ENCODE results near the gene HSPA4L. TPM values are rescaled to one million over a fixed set of nuclear protein-coding genes. Genes with fewer than 3 reads are reported as not detected.

The HSPA4L gene
- total RNA-seq, 1 experiment from 2014 or later: 6.9 TPM

DNA sequence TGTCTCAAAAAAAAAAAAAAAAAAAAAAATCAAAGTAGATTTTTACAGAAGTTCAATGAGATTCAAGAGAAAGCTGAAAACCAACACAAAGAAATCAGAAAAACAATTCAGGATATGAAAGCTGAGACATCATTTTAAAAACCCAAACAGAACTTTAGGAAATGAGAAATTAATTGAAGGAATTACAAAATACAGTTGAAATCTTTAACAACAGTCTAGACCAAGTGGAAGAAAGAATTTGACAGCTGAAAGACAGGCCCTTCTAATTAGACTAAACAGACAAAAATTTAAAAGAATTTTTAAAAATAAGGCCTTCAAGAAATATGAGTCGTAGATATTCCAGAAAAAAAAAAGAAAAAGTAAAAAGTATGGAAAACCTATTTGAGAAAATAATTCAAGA lies 64.6 kb downstream of the HSPA4L start (continued):
- TF ChIP-seq, protein P1, sequence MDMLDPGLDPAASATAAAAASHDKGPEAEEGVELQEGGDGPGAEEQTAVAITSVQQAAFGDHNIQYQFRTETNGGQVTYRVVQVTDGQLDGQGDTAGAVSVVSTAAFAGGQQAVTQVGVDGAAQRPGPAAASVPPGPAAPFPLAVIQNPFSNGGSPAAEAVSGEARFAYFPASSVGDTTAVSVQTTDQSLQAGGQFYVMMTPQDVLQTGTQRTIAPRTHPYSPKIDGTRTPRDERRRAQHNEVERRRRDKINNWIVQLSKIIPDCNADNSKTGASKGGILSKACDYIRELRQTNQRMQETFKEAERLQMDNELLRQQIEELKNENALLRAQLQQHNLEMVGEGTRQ (CRISPR knock-in tag; IDR thresholded peaks at IDR 0.05): no peak
- TF ChIP-seq ZNF281 (CRISPR knock-in tag; IDR thresholded peaks at IDR 0.05) (no peak), SMAD4 (CRISPR knock-in tag; IDR thresholded peaks at IDR 0.05) (no peak), ZNF219 (CRISPR knock-in tag; IDR thresholded peaks at IDR 0.05; ENCODE audit: borderline replicate concordance) (no peak), FOXJ3 (CRISPR knock-in tag; IDR thresholded peaks at IDR 0.05; ENCODE audit: borderline replicate concordance) (no peak)

GRCh38 chr4:127849505-127850234 lies 67.5 kb downstream of the HSPA4L start:
- POLR2A ChIA-PET: no interaction called here

GRCh38 chr4:127852661-127853060 lies 70.5 kb downstream of the HSPA4L start:
- ChIA-PET CTCF (interaction anchor here (0.6 to 1.2 kb wide), 3 partner anchors 14 to 22 kb away, joined by 3 to 8 read pairs (median 5); no protein-coding TSS in a partner anchor), POLR2A (interaction anchor here (1.1 to 1.4 kb wide), 2 partner anchors 28 to 208 kb away, joined by 3 to 5 read pairs; partner anchors contain the start of genes LARP1B and PLK4)
- Mint-ChIP-seq H3K27ac (peak overlapping the region; percentile 65), H3K36me3 (peaks cover 32% of the 10 kb centered on the region), H3K9me3 (peaks cover 36% of the 10 kb centered on the region), H3K4me3 (no peak overlapping the region), H3K4me1 (peaks cover 37% of the 10 kb centered on the region), H3K27me3 (ENCODE audit: low read depth) (no peaks in the 10 kb centered on the region)
- peak; percentile 17 for DNase-seq (ENCODE audit: low spot score)
- ATAC-seq: peak; percentile 93
- TF ChIP-seq PRRX2 (CRISPR knock-in tag; IDR thresholded peaks at IDR 0.05) (no peak), MAX (CRISPR knock-in tag; IDR thresholded peaks at IDR 0.05) (peak; percentile 23; the same call in 1 of the 2 replicates), EMX1 (CRISPR knock-in tag; IDR thresholded peaks at IDR 0.05) (no peak)

More at GRCh38 chr4:127849505-127850234, 67.5 kb downstream of the HSPA4L start:
- no peak overlapping the region for H3K27ac Mint-ChIP-seq
- H3K4me3 Mint-ChIP-seq: no peak overlapping the region
- TF ChIP-seq JAZF1 (CRISPR knock-in tag; IDR thresholded peaks at IDR 0.05) (no peak), FOXP1 (CRISPR knock-in tag; IDR thresholded peaks at IDR 0.05; ENCODE audit: borderline replicate concordance) (no peak)
- H3K27me3 Mint-ChIP-seq (ENCODE audit: low read depth): no peaks in the 10 kb centered on the region
- H3K4me1 Mint-ChIP-seq: peaks cover 40% of the 10 kb centered on the region
- H3K9me3 Mint-ChIP-seq: peaks cover 38% of the 10 kb centered on the region
- DNase-seq (ENCODE audit: low spot score) (no peak), ATAC-seq (no peak)
- H3K36me3 Mint-ChIP-seq: peaks cover 32% of the 10 kb centered on the region
- CTCF ChIA-PET: no interaction called here

GRCh38 chr4:127856196-127856812 lies 74.2 kb downstream of the HSPA4L start:
- Mint-ChIP-seq H3K4me3 (no peak overlapping the region), H3K27ac (no peak overlapping the region), H3K4me1 (peaks cover 43% of the 10 kb centered on the region), H3K9me3 (peaks cover 40% of the 10 kb centered on the region), H3K36me3 (peaks cover 31% of the 10 kb centered on the region), H3K27me3 (ENCODE audit: low read depth) (no peaks in the 10 kb centered on the region)
- CTCF ChIA-PET: no interaction called here
- POLR2A ChIA-PET: no interaction called here
- TF ChIP-seq RORB (CRISPR knock-in tag; IDR thresholded peaks at IDR 0.05): no peak
- TF ChIP-seq FOXJ3 (CRISPR knock-in tag; IDR thresholded peaks at IDR 0.05; ENCODE audit: borderline replicate concordance): no peak
- no peak for TF ChIP-seq OVOL2 (CRISPR knock-in tag; IDR thresholded peaks at IDR 0.05; ENCODE audit: borderline replicate concordance)
- TF ChIP-seq SMAD3 (CRISPR knock-in tag; IDR thresholded peaks at IDR 0.05; ENCODE audit: borderline replicate concordance): no peak
- no peak for TF ChIP-seq MAX (CRISPR knock-in tag; IDR thresholded peaks at IDR 0.05)
- no peak for TF ChIP-seq TP53 (CRISPR knock-in tag; IDR thresholded peaks at IDR 0.05)
- no peak for TF ChIP-seq TEAD1 (CRISPR knock-in tag; IDR thresholded peaks at IDR 0.05)
- no peak for TF ChIP-seq CBFB (CRISPR knock-in tag; IDR thresholded peaks at IDR 0.05; ENCODE audit: low read depth)
- no peak for TF ChIP-seq NFE2L1 (CRISPR knock-in tag; IDR thresholded peaks at IDR 0.05)
- no peak for TF ChIP-seq E2F1 (CRISPR knock-in tag; IDR thresholded peaks at IDR 0.05)
- TF ChIP-seq ELF4 (CRISPR knock-in tag; IDR thresholded peaks at IDR 0.05; ENCODE audit: low read depth): no peak
- ATAC-seq (no peak), DNase-seq (ENCODE audit: low spot score) (no peak)
